Gastroesophageal sphincter (tissue), 3 donors: ENCODE data around the gene CLCA1.

ENCODE experiments used
- CTCF ChIP-seq, 4 experiments: fragments of 200-600 bp in 2 of 4; fragments of 450-650 bp in 2 of 4; sonication (generic) in 1 of 4; IDR thresholded peaks; one replicate each; pipeline ENCODE4 v1.5.1; 2017 to 2019; ENCODE audit warnings: antibody characterized with exemption in 4 of 4, mild to moderate bottlenecking in 2 of 4, moderate library complexity in 2 of 4
- POLR2A ChIP-seq, 2 donors: fragments of 450-650 bp; IDR thresholded peaks; one replicate each; pipeline ENCODE4 v1.6.1; 2017; ENCODE audit warnings: antibody characterized with exemption in 2 of 2, mild to moderate bottlenecking in 2 of 2, moderate library complexity in 1 of 2
- POLR2AphosphoS5 ChIP-seq: sonication (generic); formaldehyde crosslinking; IDR thresholded peaks from one replicate; pipeline ENCODE4 v1.6.1; 2017; ENCODE audit warnings: antibody characterized with exemption

- no peak for TF ChIP-seq POLR2A (IDR thresholded peaks at IDR 0.05)
- no peak for TF ChIP-seq CTCF (IDR thresholded peaks at IDR 0.05)
- no peak for TF ChIP-seq POLR2AphosphoS5
Observed at GRCh38 chr1:86541859-86542258, 73.1 kb downstream of the CLCA1 start.
